CD1c-positive myeloid dendritic cell (primary cell): ENCODE measurements around the gene RBM19.

ENCODE experiments used
- DNase-seq: peaks from one replicate; pipeline ENCODE4 v3.0.0-alpha.2; 2016; ENCODE audit errors: extremely low spot score

Gene RBM19

GRCh38 chr12:113857371-113857770, 108.8 kb downstream of the RBM19 start:
- no peak for DNase-seq

DNA sequence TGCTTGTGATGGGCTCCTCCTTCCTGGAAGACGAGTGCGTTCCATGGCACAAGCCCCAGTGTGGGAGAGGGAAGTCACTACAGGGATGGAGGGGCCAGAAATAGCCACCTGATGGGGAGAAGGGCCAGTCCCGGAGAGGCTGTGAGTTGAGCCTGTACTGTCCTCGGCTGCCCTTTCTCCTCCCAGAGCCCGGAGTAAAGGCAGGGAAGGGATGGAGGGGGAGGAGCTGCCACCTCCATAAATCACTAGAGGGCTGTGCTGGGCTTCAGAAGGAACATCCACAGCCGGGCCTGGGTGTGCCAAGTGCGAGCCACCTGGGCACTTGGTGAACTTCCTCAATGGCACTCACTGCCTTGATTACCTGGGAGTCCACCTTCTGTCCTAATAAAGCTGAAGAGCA, 110.1 kb downstream of the RBM19 start:
- DNase-seq = no peak

- no peak for DNase-seq
These were observed 111.6 kb downstream of the RBM19 start for GRCh38 chr12:113854385-113855142.

GRCh38 chr12:113853491-113853890, 112.6 kb downstream of the RBM19 start:
- DNase-seq = no peak

DNA sequence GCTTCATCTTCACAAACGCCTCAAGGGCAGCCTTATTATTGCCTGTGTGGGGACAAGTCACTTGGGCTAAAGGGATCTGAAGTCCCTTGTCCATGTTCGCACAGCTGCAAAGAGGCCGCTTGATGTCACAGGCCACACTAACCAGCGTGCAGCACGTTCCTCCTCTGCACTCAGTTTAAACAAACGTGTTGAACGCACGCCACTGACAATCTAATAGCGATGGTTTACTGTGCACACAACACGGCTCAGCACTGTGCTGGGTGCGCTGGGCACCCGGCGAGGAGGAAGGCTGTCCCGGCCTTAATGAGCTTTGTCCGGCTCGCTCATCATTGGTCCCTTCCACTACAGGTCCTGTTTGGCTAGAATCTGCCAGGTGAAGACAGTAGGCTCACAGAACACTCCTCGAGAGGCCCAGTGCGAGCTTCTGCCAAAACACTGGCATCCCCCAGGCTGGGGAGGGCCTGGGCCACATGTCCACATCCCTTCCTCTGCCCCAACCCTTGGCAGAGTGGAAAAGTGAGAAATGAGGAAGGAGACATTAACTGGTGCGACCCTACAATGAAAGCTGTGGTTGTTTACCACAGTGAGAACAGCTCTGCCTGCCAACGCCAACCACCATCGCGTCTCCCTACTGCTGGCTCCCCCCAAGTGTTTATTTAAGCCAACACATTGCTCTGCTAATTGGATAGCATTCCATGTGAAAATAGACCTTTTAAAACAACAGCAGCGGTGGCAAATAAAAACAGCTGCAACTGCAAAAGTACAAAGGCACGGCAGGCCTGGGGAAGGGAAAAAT, 113.2 kb downstream of the RBM19 start:
- no peak for DNase-seq

GRCh38 chr12:113852264-113852663, 113.9 kb downstream of the RBM19 start:
- DNase-seq = no peak

- DNase-seq = no peak
These were observed 115.6 kb downstream of the RBM19 start for GRCh38 chr12:113850309-113851056.

- no peak for DNase-seq
These were observed 118.3 kb downstream of the RBM19 start for GRCh38 chr12:113847856-113848255.

GRCh38 chr12:113846883-113847755, 119.0 kb downstream of the RBM19 start:
- no peak for DNase-seq

DNA sequence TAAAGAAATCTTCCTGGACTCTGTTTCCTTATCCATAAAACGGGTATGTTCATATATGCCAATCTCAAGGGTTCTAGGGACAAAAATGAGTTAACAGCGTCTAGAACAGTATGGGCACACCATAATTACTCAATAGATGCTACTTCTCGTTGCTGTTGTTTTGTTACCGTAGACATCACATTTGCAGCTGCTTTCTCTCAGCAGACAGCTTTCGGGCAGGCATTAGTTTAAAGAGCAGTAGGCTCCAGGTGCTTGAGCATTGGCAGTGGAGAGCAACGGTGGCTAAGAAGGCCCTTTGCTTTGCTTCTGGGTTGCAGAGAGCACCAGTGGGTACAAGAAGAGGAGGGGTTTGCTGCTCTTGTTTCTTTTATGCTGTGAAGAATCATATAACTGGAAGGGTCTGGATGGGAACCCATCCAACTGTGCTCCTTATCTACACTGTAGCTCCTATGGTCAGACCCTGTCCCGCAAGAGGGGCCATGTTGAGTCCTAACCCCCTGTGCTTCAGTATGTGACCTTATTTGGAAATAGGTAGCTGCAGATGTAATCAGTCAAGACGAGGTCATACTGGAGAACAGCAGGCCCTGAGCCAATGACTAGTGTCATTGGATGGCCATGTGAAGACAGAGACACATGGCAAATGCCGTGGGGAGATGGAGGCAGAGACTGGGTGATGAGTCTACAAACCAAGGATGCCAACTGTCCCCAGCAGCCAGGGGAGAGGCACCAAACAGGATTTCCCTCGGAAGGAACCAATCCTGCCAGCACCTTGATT, 120.0 kb downstream of the RBM19 start:
- DNase-seq = no peak

DNA sequence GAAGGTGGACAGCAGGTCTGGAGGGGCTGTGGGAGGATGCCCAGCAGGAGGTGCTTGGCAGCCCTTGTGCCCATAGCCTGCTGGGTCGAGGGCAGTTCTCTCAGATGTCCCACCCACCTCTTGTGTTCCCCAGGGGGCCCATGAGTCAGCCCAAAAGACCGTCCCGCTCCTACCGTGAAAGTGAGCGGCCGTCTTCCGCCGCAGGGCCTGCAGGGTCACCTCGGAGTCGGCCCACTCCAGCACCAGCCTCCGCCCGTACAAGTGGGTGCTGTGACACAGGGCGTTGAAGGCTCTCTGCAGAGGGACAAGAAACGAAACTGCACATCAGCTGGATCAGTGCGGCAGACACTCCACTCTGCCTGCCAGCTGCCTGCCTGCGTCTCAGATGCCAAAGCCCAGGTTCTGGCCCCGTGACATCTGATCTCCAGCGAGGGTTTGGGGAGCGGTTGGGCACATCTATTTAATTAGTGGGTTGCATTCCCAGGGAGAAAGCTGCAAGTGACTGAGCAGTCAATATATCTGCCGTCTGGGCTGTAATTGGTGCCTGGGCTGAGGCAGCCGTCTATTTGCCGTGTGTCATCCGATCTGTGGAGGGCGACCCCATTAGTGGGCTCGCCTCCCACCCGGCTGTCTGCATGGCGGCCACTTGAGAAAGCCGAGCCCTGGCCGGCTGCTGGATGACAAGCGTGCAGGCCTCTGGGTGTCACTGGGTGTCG, 121.5 kb downstream of the RBM19 start:
- no peak for DNase-seq

DNA sequence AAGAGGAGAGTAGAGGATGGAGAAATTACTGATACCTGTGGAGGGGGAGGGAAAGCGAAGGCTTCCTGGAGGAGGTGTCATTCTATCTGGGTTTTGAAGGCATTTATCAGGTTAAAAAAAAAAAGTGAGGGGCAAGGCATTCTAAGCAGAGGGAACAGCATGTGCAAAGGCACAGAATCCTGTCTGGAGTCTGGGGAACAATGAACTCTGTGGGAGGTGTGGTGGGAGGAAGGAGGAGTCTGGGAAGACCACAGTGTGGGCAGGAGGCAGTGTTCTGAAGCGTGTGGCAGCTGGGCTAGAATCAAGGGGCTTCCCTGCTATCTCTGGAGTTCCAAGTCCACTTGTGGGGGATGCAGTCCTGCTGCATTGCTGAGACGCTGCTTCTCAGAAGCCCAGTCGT, 123.4 kb downstream of the RBM19 start:
- no peak for DNase-seq

DNA sequence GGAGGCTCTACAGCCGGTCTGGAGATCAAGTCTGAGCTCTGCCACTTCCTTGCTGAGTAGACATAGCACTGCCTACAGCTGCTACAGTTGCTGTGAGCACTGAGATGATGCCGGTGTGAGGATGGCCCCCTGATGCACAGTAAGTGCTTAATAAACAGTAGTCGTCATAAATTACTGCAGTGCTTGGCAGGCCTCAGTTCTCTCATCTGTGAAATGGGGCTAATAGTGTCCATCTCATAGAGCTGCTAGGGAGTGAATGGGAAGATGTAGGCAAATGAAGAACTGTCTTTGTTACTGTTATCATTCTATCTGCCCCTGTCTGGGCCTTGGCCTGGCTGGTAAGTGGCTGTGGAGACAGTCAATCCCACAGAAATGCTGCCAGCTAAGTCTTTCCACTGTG, 124.3 kb downstream of the RBM19 start:
- DNase-seq = no peak

DNA sequence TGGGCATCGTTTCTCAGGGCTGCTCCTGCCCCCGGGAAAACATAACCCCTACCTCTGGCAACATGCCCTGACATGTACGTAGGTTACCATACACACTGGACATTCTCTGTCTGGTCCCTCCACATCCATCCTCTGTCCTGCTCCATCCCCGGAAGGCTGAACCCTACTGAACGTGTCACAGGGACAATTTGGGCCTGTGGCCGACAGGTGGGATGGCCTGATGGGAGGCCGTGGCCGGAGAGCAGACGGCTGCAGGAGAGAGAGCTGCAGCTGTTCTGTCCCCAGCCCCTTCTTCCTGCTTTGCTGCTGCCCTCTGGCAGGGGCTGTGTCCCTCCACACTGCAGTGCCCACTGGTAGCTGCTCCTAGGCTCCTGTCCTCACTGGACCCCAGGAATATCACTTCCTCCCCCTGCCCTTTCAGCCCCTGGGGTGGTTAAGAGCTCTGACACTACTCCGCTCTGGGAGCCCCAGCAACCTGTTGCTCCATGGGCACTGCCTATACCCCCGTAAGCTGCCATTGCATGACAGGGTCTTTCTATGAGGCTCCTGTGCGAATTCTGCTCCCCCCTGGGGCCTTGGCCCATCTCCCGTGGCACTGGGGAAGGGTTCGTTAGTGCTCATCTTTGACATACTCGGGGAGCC, 125.6 kb downstream of the RBM19 start:
- DNase-seq = no peak

- DNase-seq = no peak
These were observed 127.2 kb downstream of the RBM19 start for GRCh38 chr12:113838896-113839295.

DNA sequence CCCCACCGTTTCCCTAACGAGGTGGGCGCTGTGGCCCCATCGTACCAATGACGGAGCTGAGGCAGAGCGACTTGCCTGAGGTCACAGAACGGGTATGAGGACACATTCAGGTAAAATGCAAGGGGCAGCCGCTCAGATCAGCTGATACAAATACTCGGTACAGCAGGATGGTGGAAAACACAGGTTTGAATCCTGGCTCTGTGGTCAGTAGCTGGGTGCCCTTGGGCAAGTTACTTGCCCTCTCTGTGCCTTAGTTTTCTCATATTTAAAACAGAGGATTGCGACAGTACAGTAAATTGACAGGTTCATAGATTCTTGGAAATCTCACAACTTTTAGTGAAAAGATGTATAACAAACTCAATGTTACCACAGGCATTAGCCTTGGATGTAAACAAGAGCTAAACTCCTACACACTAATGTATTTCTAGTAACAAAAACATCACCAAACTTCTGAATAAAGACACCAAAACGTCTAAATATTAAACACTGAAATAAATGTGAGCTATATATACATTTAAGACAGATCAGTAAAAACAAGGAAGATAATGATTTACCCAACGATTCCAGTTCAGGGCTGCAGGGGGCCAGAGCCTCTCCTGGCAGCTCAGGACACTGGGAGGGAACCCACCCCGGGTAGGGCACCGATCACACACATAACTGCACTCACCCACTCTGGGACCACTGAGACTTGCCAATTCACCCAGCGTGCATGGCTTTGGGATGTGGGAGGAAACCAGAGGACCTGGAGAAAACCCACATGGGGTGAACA, 128.4 kb downstream of the RBM19 start:
- no peak for DNase-seq

DNA sequence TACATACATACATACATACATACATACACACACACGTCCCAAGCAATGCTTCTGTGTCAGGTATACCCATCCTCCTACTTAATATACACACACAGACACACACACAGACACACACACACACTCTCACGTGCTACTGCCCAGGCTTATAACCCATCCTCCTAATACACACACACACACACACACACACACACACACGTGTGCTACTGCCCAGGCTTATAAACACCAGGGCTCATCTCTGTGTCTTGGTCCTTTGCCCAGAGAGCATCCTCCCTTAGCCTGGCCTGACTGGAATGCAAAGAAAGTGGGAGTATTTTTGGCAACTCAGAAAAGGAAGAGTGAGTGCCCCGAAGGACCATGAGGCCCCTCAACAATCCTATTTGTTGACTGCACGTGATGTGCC, 129.0 kb downstream of the RBM19 start:
- DNase-seq = no peak

DNA sequence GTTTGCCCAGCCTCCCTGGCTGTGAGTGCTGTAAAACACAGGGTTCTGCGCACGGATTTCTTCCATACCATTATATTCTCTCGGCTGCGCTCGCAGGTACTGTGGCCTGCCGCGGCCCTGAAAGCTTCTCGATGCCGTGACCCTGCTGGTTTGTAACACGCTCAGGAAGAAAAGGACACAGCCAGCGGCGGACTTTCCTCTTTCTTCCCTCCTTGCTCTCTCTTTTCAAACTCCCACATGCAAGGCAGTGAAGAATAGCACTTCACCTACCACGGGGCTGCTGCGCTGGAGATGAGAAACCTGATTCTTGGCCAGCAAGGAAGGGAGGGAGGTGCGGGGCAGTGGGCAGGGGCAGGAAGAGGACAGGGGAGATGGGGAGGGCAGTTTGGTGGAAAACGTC, 130.2 kb downstream of the RBM19 start:
- no peak for DNase-seq

DNA sequence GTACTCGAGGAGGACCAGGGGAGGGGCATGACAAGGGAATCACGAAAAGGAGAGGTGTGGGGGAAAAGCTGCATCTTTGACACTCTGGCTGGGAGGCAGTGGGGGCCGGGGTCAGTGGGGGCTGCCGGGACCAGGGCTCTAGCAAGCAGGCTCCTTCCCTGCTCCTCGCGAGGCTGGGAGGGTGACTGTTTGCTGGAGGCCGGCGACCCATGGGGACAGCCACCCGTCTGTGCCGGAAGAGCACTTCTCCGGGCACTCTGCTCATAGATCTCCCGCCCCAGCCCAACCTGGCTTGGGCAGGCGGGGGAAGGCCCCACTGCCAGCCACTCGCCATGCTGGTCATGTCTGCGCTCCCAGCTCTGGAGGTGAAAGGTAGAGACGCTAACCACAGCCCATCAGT, 130.7 kb downstream of the RBM19 start:
- DNase-seq = no peak
